NCI-H1436 (cell line): ENCODE measurements around the gene ETV7.
A peak's percentile ranks its signal among the peaks of the same experiment; 100 is the strongest.

ENCODE experiments used
- DNase-seq: peaks from one replicate; lab custom pipeline; 2025; lab: John Stamatoyannopoulos, UW

Gene ETV7

GRCh38 chr6:36383606-36384005 lies 3.9 kb downstream of the ETV7 start:
- DNase-seq, result no peak

GRCh38 chr6:36382976-36383375 lies 4.5 kb downstream of the ETV7 start:
- no peak for DNase-seq

DNA sequence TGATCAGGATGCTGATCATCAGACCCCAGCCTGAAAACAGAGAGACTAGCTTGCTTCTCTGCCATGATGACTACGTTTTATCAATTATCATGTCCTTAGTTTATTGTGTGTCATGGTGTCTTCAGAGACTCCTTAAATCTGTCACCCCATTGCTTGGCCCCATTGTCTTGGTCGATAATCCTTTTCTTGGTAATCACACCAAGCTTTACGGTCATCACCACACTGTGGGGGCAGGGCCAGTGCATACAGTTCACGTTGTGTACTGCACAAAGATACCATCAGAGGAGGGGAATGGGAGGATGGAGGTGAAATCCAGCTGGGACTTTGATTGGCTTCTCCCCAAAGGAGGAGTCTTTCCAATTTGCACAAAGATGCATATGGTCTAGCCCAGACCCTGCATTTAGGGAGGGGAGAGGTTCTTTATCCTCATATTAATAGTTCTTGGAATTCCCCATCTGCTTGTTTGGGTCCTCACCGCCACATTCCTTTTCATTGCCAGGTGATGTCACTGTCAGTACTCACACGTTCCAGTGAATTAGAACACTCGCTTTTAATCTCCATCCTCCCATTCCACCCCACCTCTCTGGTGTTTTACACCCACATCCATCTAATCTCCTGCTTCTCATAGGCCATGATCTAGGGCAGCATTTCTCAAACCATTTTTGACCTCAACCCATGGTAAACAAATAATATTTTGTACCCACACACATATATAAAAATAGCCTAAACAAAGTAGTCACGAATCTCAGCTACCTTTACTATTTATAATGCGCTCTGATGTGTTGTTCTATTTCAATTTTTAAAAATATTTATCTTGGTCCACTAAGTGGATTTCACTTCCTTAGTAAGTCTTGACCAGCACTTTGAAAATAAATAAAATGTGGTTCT lies 5.7 kb downstream of the ETV7 start:
- DNase-seq, result no peak

DNA sequence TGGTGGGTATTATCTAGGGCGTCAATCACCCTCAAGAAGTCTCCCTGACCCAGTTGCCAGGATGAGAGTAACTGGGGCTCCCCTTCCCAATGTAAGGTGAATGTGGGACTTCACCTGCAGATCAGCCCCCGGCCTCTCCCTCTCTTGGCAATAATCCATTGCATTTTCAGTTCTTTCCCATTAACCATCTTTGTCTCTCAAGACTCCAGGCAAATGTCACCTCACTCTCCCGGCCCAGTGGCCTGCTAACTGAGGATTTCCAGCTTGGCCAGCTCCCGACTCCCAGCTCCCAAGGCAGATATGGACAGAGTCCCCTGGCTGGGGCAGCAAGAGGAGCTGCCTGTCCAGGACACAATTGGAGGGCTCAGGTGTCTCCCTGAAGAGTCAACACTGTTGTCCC lies 7.3 kb downstream of the ETV7 start:
- no peak for DNase-seq

GRCh38 chr6:36378936-36379335 lies 8.5 kb downstream of the ETV7 start:
- DNase-seq, result no peak

DNA sequence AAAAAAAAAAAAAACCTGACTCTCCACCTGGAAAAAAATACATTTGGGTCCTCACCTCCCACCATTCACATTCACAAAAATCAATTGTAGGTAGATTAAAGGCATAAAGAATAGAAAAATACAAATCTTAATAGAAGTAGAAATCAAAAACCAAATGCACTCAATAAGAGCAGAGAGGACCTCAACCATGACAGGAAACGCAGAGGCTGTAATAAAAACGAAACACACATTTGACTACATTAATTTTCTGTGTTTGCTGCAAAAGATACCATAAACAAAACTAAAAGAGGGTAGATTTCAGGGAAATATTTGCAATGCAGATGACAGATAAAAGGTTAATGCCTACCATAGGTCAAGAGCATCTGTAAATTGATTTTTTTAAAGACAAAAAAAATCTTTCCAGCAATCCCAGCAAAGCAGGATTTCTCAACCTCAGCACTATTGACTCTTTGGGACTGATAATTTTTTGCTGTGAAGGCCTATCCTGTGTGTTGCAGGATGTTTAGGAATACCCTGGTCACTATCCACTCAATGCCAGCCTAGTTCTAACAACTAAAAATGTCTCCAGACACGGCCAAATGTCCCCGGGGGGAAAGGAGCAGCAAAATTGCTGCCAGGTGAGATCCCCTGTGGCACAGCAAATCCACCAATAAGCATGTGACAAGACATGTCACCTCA lies 9.1 kb downstream of the ETV7 start:
- DNase-seq, result no peak

DNA sequence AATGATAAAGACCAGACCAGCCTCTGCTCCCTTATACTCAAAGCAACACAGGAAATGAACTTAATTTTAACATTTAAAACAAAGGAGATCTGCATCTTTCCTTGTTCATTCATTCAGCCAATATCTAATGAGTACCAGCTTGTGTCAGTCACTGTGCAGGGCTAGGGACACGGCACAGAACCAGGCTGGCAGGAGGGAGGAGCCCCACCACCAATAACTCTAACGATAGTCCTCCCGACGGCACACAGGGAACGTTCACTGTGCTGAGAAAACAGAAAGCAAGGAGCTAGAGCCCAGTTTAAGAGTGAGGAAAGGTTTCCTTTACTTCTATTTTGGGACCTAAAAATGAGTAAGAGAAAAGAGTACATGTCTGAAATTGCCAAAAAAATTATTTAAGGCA lies 9.9 kb downstream of the ETV7 start:
- no peak for DNase-seq

GRCh38 chr6:36376742-36377141 lies 10.7 kb downstream of the ETV7 start:
- DNase-seq, result no peak

DNA sequence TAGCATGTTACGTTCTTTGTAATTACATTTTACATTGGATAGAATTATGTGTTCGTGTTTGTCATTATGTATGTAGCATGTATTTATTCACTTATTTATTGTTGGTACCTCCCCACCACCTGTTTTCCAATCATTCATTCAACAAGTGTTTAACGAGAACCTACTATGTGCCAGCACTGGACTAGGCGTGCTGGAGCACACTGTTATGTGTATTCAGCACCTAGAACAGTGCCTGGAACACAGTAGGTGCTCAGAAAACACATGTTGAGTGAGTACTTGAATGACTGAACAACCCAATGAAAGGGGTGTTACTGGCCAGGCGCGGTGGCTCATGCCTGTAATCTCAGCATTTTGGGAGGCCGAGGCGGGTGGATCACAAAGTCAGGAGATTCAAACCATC lies 11.3 kb downstream of the ETV7 start:
- DNase-seq, result no peak

DNA sequence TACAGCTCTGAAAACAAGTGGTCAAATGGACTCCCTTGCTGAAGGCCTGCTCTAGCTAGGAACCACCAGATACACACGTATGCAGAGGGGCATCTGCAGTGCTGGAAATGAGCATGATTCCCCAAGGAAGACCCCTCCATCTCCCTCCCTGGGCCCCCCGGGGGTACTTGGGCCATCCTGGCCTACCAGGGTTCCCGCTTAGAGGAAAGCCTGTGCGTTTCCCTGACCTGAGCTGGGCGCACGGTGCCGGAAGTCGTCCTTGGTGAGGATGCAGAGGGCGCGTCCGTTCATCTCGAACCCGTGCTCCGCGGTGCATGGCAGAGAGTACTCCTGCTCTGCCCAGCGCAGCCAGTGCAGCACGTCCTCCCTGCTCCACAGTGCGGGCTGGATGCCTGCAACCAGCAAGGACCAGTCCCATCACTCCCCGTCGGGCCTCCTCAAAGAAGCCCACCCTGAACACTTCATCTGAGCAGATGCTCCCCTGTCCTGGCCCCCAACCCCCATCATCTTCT lies 11.8 kb downstream of the ETV7 start:
- no peak for DNase-seq

- no peak for DNase-seq
These were observed 12.5 kb downstream of the ETV7 start for GRCh38 chr6:36374972-36375371.

DNA sequence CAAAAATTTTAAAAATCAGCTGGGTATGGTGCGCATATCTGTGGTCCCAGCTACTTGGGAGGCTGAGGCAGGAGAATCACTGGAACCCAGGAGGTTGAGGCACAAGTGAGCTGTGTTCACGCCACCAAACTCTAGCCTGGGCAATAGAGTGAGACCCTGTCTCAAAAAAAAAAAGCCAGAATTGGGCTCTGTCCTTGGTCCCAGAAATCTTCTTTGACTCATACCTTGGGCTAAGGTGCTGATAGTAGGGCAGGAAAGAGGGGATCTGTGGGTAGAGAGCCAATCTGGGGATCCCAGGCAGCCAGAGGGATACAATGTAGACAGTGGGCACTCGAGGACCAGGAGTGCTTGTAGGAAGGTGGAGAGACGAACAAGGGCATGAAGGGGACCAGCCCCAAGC lies 13.3 kb downstream of the ETV7 start:
- DNase-seq, result no peak

GRCh38 chr6:36373368-36374019 lies 14.0 kb downstream of the ETV7 start:
- no peak for DNase-seq

GRCh38 chr6:36372088-36372487 lies 15.4 kb downstream of the ETV7 start:
- no peak for DNase-seq

- DNase-seq, result no peak
These were observed 16.3 kb downstream of the ETV7 start for GRCh38 chr6:36371211-36371610.

DNA sequence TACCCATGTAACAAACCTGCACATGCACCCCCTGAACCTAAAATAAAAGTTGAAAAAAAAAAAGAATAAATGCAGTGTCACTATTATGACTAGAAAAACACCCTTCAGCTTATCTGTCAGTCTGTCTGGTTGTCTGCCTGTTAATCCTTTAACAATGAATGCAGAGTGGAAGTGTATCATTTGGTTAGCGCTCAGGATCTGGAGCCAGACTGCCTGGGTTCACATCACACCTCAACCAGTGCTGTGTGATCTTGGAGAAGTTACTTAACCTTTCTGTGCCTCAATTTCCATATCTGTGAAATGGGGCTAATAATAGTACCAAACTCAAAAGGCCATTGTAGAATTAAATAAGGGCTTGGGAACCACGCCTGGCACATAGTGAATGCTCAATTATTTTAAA lies 16.8 kb downstream of the ETV7 start:
- no peak for DNase-seq

- peak; percentile 19 for DNase-seq
These were observed 18.3 kb downstream of the ETV7 start for GRCh38 chr6:36368921-36369865.

- DNase-seq, result no peak
These were observed 19.0 kb downstream of the ETV7 start for GRCh38 chr6:36368421-36368820.

DNA sequence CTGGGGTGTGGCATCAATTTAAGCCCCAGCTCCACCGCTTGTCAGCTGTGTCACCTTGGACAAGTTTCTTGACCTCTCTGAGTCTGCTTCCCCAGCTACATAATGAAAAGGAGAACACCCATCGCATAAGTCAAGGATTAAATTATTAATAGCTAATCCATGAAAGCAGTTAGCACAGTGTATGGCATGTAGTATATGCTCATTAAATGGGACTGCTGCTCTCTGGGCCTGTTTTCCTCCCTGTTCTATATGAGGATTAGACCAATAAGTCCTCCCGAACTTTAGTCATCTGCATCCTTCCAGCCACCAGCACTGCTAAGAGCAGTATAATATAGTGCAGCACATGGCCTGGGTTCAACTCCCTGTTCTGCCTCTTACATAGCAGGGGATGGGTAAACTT lies 19.7 kb downstream of the ETV7 start:
- no peak for DNase-seq

DNA sequence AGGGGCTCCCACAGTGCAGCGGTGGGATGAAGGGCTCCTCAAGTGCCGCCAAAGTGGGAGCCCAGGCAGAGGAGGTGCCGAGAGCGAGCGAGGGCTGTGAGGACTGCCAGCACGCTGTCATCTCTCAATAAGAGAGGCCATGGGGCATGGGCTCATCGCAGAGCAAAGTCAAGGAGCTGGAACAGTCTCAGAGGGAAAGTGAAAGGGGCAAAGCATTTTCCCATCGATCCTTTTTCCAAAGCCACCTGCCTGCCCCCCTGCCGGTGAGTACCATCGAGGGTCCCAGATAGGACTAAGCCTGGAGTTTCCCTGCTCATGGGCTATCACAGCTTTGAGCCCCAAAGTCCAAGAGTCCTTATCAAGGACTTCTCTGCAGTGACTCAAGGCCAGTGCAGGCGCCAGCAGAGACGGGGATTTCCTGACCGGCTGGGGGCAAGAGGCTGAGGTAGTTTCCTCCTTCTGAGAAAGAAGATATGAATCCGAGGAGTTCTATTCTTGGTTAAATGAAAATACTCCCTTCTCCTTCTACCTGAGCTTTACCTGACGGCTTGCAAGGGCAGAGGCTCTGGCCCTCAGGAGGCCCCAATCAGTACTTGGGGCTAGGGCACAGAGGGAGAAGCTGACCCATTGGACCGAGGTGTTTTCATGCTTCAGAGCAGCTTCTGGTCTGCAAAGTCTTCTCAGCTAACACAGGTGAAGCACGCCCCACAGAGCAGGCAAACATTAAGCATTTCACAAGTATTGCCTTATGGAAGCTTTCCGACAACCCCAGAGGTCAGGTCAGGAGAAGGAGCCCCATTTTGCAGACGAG lies 22.6 kb downstream of the ETV7 start:
- DNase-seq, result no peak
